HG03196 (cell line): ENCODE measurements around the gene NAT16.

Source experiments
- ATAC-seq: cut with Tn5 transposase; IDR thresholded peaks from one replicate; pipeline ENCODE4 v1.9.1; 2021; ENCODE audit not compliant: unreplicated experiment

Gene NAT16

GRCh38 chr7:101172005-101172853 lies 7.9 kb downstream of the NAT16 start:
- no peak for ATAC-seq

GRCh38 chr7:101171442-101171837 lies 8.7 kb downstream of the NAT16 start:
- no peak for ATAC-seq

GRCh38 chr7:101170617-101171441 lies 9.3 kb downstream of the NAT16 start:
- ATAC-seq = no peak

GRCh38 chr7:101169838-101170551 lies 10.1 kb downstream of the NAT16 start:
- no peak for ATAC-seq

- no peak for ATAC-seq
These were observed 10.8 kb downstream of the NAT16 start for GRCh38 chr7:101169110-101169837.

- ATAC-seq = no peak
These were observed 11.6 kb downstream of the NAT16 start for GRCh38 chr7:101168412-101169049.

GRCh38 chr7:101167645-101168411 lies 12.3 kb downstream of the NAT16 start:
- ATAC-seq = no peak

GRCh38 chr7:101166909-101167644 lies 13.0 kb downstream of the NAT16 start:
- no peak for ATAC-seq

- ATAC-seq = no peak
These were observed 13.5 kb downstream of the NAT16 start for GRCh38 chr7:101166648-101166908.

GRCh38 chr7:101165958-101166647 lies 14.0 kb downstream of the NAT16 start:
- no peak for ATAC-seq

- ATAC-seq = peak; percentile 79
These were observed 14.8 kb downstream of the NAT16 start, which contains the start of gene VGF for GRCh38 chr7:101165075-101165957. Gene VGF, minus strand, starts transcription at chr7:101165569. Its CDS starts 726 bp downstream, at chr7:101164843.

- no peak for ATAC-seq
These were observed 15.8 kb downstream of the NAT16 start for GRCh38 chr7:101164071-101164840.

- ATAC-seq = no peak
These were observed 16.6 kb downstream of the NAT16 start for GRCh38 chr7:101163279-101164070.

GRCh38 chr7:101162551-101163278 lies 17.4 kb downstream of the NAT16 start:
- no peak for ATAC-seq
